Spleen (tissue), 11 donors: Measurements from ENCODE around the gene MRPL44. TPM values are rescaled to one million over a fixed set of nuclear protein-coding genes. Genes with fewer than 3 reads are reported as not detected.

ENCODE experiments used
- DNase-seq: peaks from one replicate; pipeline ENCODE4 v3.0.0-alpha.2; 2020
- H3K27ac ChIP-seq, 8 donors: fragments of 200-600 bp; sonication (generic) in 7 of 8; 1 replicate in 4 of 8; 2 replicates in 4 of 8; pipeline versions ENCODE4 v1.5.0 to v1.8.0; 2016 to 2021; ENCODE audit warnings: inconsistent platforms in 4 of 8, mild to moderate bottlenecking in 4 of 8, moderate library complexity in 1 of 8
- H3K27me3 ChIP-seq, 7 donors: fragments of 200-600 bp; sonication (generic) in 6 of 7; replicated peaks in 1 of 7; 1 replicate in 4 of 7; 2 replicates in 3 of 7; pipeline versions ENCODE4 v1.5.0 to v1.8.0; 2016 to 2021; ENCODE audit warnings: inconsistent platforms in 3 of 7, mild to moderate bottlenecking in 1 of 7
- H3K36me3 ChIP-seq, 6 donors: fragments of 200-600 bp; sonication (generic) in 5 of 6; 1 replicate in 4 of 6; 2 replicates in 2 of 6; pipeline versions ENCODE4 v1.5.0 to v1.8.0; 2016 to 2021; ENCODE audit warnings: inconsistent platforms in 2 of 6
- H3K4me1 ChIP-seq, 6 donors: fragments of 200-600 bp; sonication (generic) in 5 of 6; 1 replicate in 3 of 6; 2 replicates in 3 of 6; pipeline versions ENCODE4 v1.5.0 to v1.8.0; 2016 to 2021; ENCODE audit warnings: inconsistent platforms in 3 of 6
- H3K4me3 ChIP-seq, 8 donors: fragments of 200-600 bp; sonication (generic) in 7 of 8; 1 replicate in 4 of 8; 2 replicates in 4 of 8; pipeline versions ENCODE4 v1.5.0 to v1.8.0; 2016 to 2021; ENCODE audit warnings: inconsistent platforms in 4 of 8, mild to moderate bottlenecking in 4 of 8, moderate library complexity in 2 of 8
- H3K9me3 ChIP-seq, 8 donors: fragments of 200-600 bp; sonication (generic) in 7 of 8; 1 replicate in 4 of 8; 2 replicates in 4 of 8; pipeline versions ENCODE4 v1.5.0 to v1.8.0; 2016 to 2021; ENCODE audit warnings: inconsistent platforms in 4 of 8
- CTCF ChIP-seq, 11 experiments: fragments of 200-600 bp in 7 of 11; fragments of 450-650 bp in 4 of 11; sonication (generic) in 4 of 11; IDR thresholded peaks in 8 of 11; conservative IDR thresholded peaks in 3 of 11; 1 replicate in 7 of 11; 2 replicates in 4 of 11; pipeline versions ENCODE4 v1.4.0 to v1.8.0; 2016 to 2021; ENCODE audit warnings: antibody characterized with exemption in 11 of 11, inconsistent platforms in 4 of 11, mild to moderate bottlenecking in 1 of 11
- POLR2A ChIP-seq, 3 donors: fragments of 450-650 bp; IDR thresholded peaks; one replicate each; pipeline ENCODE4 v1.5.1; 2017; ENCODE audit warnings: antibody characterized with exemption in 3 of 3, mild to moderate bottlenecking in 1 of 3
- POLR2AphosphoS5 ChIP-seq, 3 donors: sonication (generic); formaldehyde crosslinking; IDR thresholded peaks; one replicate each; pipeline ENCODE4 v1.5.1; 2017; ENCODE audit warnings: antibody characterized with exemption in 3 of 3
- WGBS, 5 donors: extraction: QIAGEN DNeasy Blood & Tissue Kit in 3 of 5; methylation state at CpG; one replicate each; pipeline versions ENCODE4 v1.1.5 to v1.1.7; 2013 to 2018; 5-methylcytosine and 5-hydroxymethylcytosine counted together
- intact Hi-C: fragments of 100-400 bp; cut with DNase I; formaldehyde crosslinking; loops from one replicate; pipeline ENCODE4 v1.15.0; 2023; ENCODE audit warnings: low total_unique reads
- polyA plus RNA-seq, 3 donors: library from polyadenylated mRNA; stranded (reverse); fragments of 200-250 nt; gene quantifications; one replicate each; pipeline ENCODE4 v1.2.1, GENCODE V29; 2013
- total RNA-seq, 7 donors: library from RNA; depleted of rRNA in 3 of 7; stranded (reverse); fragments of >200 nt in 3 of 7; fragmentation: NEBNext Ultra II Directional in 4 of 7; extraction: Animal tissue kit (Norgen Biotek cat#: 25700) in 4 of 7; gene quantifications; one replicate each; pipeline versions ENCODE4 v1.1.0 to v1.2.1, GENCODE V29; 2016 to 2021
- donor health status: healthy with polysubstance abuse.
- donor health status: DM: no; HTN: no; CAD: no; lungs with moderate emphysema.
- donor health status: DM: no; HTN: no; CAD: no.
- donor health status: Bipolar disorder and iron deficiency.
- donor health status: healthy.
- donor health status: DM: no; HTN: no; CAD: no.
- donor health status: DM: yes; HTN: yes; CAD: no.

The MRPL44 gene
- total and polyA plus RNA-seq, 10 donors: 19.4 to 36.3 (median 26.0) TPM

- TF ChIP-seq CTCF (IDR thresholded peaks at IDR 0.05 in 8 of 11, conservative IDR thresholded peaks at IDR 0.05 in 3 of 11) (no peak), POLR2A (IDR thresholded peaks at IDR 0.05) (peak in 1 of 3 donors; percentile 8)
- peaks cover 12 to 76% (median 43%) of the 10 kb centered on the region in 6 donors for H3K4me1 ChIP-seq
- no peaks in the 10 kb centered on the region for H3K27me3 ChIP-seq
- H3K4me3 ChIP-seq: no peak overlapping the region
- no peaks in the 10 kb centered on the region for H3K9me3 ChIP-seq
- 69 to 82% (median 76%) methylated on average over 6 of the region's 6 CpGs for WGBS, 5 donors
- DNase-seq: no peak
- H3K36me3 ChIP-seq: no peaks in the 10 kb centered on the region
- intact Hi-C loops: no loop called here
- H3K27ac ChIP-seq: peak overlapping the region in 7 of 8 donors; percentile 36 to 77 (median 67)
Measured at GRCh38 chr2:223952280-223952968, 4.8 kb upstream of the MRPL44 start.

GRCh38 chr2:223954401-223954800 lies 2.9 kb upstream of the MRPL44 start:
- WGBS, 5 donors: 71 to 89% (median 80%) methylated on average over 3 of the region's 3 CpGs
- no peak for TF ChIP-seq POLR2A (IDR thresholded peaks at IDR 0.05)
- TF ChIP-seq CTCF (IDR thresholded peaks at IDR 0.05 in 8 of 11, conservative IDR thresholded peaks at IDR 0.05 in 3 of 11): no peak
- no peak for TF ChIP-seq POLR2AphosphoS5 (IDR thresholded peaks at IDR 0.05)
- Histone ChIP-seq H3K27me3 (no peaks in the 10 kb centered on the region), H3K9me3 (no peaks in the 10 kb centered on the region), H3K4me1 (peaks cover 22 to 75% (median 47%) of the 10 kb centered on the region in 6 donors), H3K27ac (peak overlapping the region in 1 of 8 donors; percentile 9), H3K4me3 (no peak overlapping the region), H3K36me3 (peaks cover 0 to under 1% (median 0%) of the 10 kb centered on the region in 6 donors)
- DNase-seq: no peak
- intact Hi-C loops: no loop called here

- Histone ChIP-seq H3K27ac (peak overlapping the region in 7 of 8 donors; percentile 86 to 93 (median 91)), H3K36me3 (peaks cover 0 to 19% (median 4%) of the 10 kb centered on the region in 6 donors), H3K4me3 (peak overlapping the region in 1 of 8 donors; percentile 95), H3K9me3 (no peaks in the 10 kb centered on the region), H3K4me1 (peaks cover 33 to 75% (median 48%) of the 10 kb centered on the region in 6 donors), H3K27me3 (no peaks in the 10 kb centered on the region)
- DNase-seq: no peak
- TF ChIP-seq POLR2A (IDR thresholded peaks at IDR 0.05) (no peak), POLR2AphosphoS5 (IDR thresholded peaks at IDR 0.05) (no peak), CTCF (IDR thresholded peaks at IDR 0.05 in 8 of 11, conservative IDR thresholded peaks at IDR 0.05 in 3 of 11) (no peak)
- WGBS, 5 donors: 75 to 82% (median 79%) methylated on average over 4 of the region's 4 CpGs
- intact Hi-C loops: no loop called here
Measured at GRCh38 chr2:223956300-223956699, 963 bp upstream of the MRPL44 start.

- peaks cover 51 to 88% (median 73%) of the 10 kb centered on the region in 6 donors for H3K4me1 ChIP-seq
- 30 to 44% (median 36%) methylated on average over 5 of the region's 5 CpGs for WGBS, 5 donors
- H3K9me3 ChIP-seq: no peaks in the 10 kb centered on the region
- peak overlapping the region in 4 of 8 donors; percentile 13 to 44 (median 26) for H3K27ac ChIP-seq
- TF ChIP-seq CTCF (IDR thresholded peaks at IDR 0.05 in 8 of 11, conservative IDR thresholded peaks at IDR 0.05 in 3 of 11) (no peak), POLR2A (IDR thresholded peaks at IDR 0.05) (no peak), POLR2AphosphoS5 (IDR thresholded peaks at IDR 0.05) (no peak)
- no peaks in the 10 kb centered on the region for H3K27me3 ChIP-seq
- peaks cover 0 to 53% (median 16%) of the 10 kb centered on the region in 6 donors for H3K36me3 ChIP-seq
- peak overlapping the region in 3 of 8 donors; percentile 6 to 95 (median 91) for H3K4me3 ChIP-seq
- DNase-seq: no peak
- intact Hi-C loops: no loop called here
Measured at GRCh38 chr2:223959688-223960087, 2.4 kb downstream of the MRPL44 start.
